Hematopoietic multipotent progenitor cell treated with erythropoietin and hydrocortisone succinate and interleukin-3 and kit ligand, for 6 days (in vitro differentiated cells): ENCODE measurements around the gene ARHGEF2.
"Not testable (repeated sequence)": the region's sequence is repeated elsewhere in the genome, so short reads cannot be mapped to it uniquely, and the experiment has no call there.

ENCODE experiments used
- DNase-seq: peaks from one replicate; pipeline ENCODE4 v3.0.0-alpha.2; 2015

Gene ARHGEF2

GRCh38 chr1:155990005-155990739 is 11.8 kb upstream of the ARHGEF2 start:
- DNase-seq = peak; percentile 39

DNA sequence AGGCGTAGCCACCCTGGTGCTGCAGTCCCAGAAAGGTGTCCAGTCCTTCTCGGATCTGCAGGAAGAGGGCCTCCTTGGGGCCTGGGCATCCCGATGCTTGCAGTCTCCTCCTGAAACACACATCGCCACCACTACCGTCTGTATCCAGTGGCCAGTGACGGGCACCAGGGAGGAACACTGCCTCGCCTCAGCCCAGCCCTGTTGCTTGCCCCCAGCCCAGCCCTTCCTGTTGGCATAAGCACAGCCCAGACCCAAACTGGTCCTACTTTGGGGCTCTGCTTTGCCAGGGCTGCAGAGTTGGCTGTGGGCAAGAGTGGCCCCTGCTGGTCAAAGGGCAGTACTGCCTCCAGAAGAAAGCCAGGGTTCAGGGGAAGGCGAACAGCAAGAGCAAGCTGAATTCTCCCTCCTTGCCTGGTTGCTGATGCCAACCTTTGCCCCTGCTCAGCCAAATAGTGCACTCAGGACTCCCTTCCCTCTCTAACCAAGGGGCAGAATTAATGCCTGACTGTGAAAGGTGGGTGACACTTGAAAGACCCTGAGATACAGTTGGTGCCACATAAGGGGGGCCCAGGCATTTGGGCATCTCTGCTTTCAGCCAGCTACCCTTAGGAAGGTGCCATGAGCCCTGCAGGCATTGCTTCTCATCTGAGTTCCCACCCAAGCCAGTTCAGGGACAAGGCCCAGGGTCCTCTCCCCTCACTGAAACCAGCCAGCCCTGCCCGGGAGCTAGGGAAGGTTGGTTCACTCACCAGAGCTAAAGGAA is 11.1 kb upstream of the ARHGEF2 start:
- peak; percentile 87 for DNase-seq

DNA sequence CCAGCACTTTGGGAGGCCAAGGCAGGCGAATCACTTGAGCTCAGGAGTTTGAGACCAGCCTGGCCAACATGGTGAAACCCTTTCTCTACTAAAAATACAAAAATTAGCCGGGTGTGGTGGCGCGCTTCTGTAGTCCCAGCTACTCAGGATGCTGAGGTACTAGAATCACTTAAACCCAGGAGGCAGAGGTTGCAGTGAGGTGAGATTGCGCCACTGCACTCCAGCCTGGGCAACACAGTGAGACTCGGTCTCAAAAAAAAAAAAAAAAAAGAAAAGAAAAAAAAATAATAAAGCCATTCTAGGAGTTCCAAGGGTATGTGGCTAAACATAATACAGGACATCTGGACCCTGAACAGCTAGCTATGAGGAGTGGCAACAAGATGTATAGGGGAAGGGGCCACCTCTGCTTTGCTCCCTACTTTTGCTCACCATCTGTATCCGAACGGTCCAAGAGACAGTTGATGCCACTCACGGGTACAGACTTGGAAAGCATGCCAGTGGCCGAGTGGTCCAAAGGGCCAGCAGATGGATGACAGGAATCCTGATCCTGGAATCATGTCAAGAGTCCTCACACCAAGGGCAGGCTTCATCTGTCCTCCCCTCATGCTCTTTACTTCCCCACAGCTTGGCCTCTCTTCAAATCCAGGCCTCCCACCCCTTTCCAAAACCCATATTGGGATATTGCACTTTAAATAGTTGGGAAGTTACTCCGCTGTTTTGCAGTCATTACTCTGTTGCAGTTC is 6.7 kb upstream of the ARHGEF2 start:
- not testable (repeated sequence) for DNase-seq

DNA sequence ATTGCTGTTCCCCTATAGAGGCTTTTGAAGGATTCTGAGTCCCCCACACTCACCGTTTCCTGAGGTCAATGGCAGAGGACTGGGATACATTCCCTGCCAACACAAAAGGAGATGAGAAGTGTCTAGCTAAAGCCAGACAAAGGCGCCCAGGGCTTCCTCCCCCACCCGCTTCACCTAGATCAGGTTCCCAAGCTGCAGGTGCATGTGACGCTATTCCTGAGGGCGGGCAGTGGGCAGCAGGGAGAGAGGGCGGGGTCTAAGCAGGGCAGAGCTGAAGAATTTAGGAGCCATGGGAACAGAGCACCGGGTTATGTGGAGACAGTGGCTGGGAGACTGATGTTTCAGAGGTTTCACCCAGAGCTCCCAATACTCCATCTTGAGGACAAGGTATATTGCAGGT is 6.0 kb upstream of the ARHGEF2 start:
- no peak for DNase-seq

DNA sequence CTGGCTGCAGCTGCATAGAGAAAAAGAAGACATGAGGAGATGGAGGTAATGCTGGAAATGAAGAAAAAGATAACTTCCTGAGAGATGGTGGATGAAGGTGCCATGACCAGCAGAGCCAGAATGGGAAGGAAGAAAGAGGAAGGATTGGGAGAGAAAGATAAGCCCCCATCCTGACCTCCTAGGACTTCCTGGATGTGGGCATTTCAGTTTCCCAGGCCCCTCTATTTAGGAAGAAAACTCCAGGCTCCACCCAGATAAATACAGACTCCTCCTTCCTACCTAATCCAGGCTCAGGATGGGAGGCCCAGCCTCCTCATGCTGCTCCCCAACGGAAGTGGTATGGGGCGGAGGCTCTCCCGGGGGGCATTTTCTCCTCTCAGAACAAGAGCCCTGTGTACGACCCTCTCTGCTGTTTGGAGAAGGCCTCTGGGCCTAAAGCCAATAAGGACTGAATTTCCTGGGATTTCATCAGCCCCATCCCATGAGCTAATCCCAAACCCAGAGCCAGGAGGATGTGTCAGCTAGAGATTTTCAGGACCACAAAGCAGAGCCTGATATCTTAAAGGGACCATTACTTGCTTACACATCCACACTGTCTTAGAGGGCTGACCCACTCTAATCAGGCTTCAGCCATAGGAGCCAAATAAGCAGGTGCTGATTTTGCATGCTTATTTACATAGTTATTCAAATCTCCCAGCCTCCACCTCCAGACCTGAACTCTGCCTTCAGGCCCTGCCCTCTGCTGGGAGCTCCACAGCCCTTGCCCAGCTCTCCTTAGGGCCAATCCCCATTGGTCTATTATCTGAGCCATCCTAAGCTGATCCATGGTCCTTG is 5.1 kb upstream of the ARHGEF2 start:
- peak; percentile 68 for DNase-seq

- no peak for DNase-seq
Observed at GRCh38 chr1:155982106-155982505, 3.8 kb upstream of the ARHGEF2 start.

DNA sequence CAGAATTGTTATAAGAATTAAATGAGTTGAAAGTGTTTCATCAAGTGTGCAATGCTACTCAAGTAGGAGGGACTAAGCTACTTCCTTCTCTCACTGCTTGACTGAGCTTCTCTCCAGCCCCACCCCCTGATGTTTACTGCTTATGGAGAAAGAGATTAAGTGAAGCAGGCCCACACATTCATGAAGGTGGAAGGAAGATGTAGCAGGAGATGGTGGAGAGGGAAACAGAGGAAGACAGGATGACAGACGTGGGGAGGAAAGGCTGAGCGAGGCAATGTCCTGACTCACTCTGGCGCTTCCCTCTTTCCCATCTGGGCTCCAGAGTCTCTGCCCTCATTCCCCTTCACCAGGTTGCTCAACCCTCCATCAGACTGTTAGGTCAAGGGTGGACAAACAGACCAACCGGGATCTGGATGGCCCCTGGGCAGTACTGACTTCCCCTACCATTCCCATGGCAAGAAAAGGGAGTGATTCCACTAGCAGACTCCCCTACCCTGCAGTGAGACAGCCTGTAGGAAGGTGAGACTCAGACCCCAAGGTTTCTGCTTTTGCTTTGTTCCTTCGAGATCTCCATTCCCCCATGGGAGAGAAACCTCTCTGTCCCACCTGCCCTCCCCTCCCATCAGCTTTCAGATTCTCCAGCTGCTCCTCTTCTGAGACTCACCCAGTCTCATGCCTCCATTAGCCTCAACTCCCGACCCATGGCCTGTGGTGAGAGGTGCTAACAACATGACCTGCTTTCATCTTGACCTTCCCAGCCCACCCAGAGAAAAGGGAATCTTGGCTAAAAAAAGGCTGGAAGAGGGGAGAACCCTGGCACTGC is 3.1 kb upstream of the ARHGEF2 start:
- peak; percentile 84 for DNase-seq

GRCh38 chr1:155979597-155980343 is 1.4 kb upstream of the ARHGEF2 start:
- peak; percentile 91 for DNase-seq

GRCh38 chr1:155978973-155979429 is 654 bp upstream of the ARHGEF2 start:
- DNase-seq = peak; percentile 60

GRCh38 chr1:155977690-155978324 is 540 bp downstream of the ARHGEF2 start:
- no peak for DNase-seq

DNA sequence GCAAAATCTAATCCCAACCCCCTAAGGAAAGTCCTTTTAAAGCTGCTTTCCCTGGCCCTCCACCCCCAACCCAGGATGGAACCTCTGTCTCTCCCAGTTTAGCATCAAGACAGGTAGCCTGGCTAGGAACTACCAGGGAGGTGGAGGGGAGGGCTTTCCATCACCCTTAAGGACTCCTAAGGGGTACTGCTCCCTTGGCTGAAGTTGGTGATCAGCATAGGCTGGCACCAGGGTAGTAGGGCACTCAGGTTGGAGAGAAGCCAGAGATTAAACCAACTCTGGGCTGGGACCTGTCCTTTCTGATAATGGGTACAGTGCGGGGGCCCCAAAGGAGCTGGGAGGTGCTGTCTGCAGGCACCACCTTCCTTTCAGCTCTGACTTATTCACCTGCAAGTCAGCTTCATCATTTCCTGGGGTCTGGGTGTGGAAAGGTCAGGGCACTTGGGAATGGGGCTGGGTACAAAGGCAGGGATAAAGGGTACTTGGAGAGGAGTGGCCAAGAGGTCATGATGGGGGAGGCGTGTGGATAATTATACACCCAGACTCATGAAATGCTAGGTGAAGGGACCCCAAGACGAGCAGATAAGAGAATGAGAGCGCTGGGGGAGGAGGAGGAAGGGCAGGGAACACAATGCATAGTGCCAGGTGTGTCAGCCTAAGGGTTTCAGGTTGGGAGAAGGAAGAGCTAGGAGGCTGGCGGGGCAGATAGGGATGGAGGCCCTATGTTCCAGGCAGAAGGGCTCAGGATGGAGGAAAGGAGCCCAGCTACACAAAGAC is 1.2 kb downstream of the ARHGEF2 start:
- DNase-seq = peak; percentile 93

DNA sequence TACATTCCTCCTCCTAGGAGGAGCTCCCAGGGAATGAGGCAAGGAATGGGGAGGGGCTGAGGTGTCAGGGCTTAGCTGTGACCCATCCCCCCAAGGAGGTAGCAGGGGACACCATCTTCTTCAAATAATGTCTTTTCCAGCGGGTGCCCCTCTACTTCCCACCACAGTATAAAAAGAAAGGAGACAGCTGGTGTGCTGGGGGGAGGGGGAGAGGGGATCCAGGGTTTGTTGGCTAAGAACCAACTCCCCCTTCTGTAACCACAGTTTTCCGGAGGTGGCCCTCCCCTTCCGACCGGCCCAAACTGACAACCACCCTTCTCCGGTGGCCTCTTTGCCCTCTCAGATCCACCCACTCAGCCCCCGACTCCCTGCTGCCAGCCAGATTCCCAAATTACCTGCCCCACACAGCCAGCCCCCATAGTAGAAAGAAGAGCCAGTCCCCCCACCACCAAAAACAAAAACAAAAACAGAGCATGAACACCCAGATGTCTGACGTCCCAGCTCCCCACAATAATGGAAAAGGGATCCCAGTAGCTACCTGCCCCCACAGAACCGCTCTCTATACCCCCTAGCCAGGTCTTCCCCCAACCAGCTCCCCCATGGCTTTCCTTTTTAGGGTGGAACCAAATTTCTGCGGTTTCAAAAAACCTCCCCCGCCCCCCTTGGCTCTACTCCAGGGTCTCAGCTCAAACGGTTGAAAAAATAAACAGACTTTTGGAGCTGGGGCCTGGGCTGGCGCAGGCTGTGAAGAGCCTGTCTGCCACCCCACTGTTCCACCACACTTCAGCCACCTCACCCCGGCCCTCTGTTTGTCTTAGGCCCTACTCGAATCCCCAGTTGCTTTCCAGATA is 2.1 kb downstream of the ARHGEF2 start:
- peak; percentile 95 for DNase-seq

DNA sequence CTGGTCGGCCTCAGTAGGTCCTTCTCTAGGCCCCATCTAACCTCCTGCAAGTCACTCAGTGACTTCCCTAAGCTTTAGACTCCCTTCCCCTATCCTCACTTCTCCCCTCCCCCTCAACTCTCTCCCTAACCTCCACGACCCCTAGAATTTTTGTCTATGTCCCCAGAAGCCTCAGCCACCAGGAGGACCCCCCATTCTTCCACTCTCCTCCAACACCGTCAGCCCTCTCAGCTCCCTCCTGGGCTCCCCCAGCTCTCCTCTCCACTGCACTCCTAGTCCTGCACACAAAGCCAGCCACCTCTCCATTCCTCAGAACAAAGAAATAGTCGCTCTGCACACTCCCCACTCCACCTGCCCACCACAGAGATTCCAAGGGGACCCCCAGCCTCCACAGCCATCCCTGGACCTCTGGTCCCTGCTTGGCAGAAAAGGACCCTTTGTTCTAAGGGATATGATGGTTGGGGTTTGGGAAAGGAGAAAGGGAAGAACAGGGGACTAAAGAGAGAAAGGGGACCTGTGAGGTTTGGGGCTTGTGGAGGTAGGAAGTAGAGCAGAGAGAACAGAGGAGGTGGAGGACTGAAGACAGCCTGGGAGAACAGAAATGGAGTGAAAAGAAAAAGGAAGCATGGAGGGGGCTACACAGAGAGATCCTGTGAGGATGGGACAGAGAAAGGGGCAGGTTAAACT is 2.8 kb downstream of the ARHGEF2 start:
- DNase-seq = no peak

DNA sequence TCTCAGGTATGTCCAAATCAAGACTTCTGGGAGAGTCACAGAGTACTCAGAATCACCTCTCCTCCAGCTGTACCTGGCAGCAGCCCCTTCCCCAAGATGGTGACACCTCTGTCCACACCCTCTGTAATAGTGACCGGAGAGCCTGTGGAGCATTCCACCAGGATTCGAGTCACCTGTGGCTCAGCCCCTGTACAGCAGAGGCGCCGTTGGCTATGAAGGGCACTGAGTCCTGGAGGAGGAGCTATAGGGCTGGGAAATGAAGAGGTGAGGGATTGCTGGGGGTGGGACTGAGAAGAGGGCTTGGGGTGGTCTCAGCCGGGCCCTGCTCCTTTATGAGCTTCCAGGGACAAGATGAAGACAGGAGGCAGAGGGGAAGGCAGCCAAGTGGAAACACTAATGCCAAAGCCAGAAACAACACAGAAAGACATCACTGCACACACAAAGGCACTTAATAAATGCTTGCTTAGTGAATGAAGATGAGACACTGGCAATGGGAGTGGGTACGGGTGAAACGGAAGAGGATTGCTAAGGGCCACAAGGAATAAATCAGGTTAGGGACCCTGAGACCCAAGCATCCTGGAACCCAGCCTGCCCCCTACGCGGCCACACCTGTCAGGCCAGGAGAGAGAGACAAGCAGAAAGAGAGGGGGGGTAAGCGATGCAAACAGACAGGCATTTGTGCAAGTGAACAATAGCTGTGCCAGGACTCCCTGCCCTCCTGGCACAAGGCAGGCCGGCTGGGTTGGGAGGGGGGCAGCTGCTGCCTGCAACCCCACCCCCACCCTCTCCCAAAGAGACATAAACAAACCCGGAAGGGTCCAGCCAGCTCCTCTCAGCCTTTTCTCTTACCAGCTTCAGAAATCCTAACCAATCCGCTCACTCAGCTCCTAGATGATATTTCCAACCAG is 3.9 kb downstream of the ARHGEF2 start:
- no peak for DNase-seq

DNA sequence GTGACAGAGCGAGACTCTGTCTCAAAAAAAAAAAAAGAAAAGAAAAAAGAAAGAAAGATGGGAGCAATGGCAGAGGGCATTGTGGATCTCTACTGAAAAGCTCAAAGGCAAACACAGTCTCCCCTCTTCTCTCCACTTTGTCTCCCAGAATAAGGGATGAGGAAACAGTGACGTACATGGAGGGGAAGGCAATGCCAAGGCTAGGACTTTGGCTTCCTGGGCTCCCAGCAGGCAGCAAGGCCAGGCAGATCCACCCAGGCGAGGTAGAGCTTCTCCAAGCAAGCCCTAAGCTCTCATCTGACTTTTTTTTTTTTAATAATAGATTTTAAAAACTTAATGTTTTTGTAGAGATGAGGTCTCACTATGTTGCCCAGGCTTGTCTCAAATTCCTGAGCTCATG is 4.6 kb downstream of the ARHGEF2 start:
- no peak for DNase-seq

GRCh38 chr1:155971910-155972809 is 6.2 kb downstream of the ARHGEF2 start:
- no peak for DNase-seq
